Panc1 (cell line): ENCODE results near the gene CCDC68. TPM values are rescaled to one million over a fixed set of nuclear protein-coding genes. Genes with fewer than 3 reads are reported as not detected.

Source experiments
- ATAC-seq: fragments of 200-7000 bp; cut with Tn5 transposase; 2 replicates; pipeline ENCODE4 v1.9.1; 2020; ENCODE audit warnings: mild to moderate bottlenecking, moderate library complexity
- BruUV-seq: library from RNA; stranded (reverse); fragments of 400-500 nt; replicated peaks from 2 replicates; lab custom pipeline; 2021; lab: Mats Ljungman, UMichigan
- CTCF ChIA-PET: fragments of 300-600 bp; sonication (Branson Sonifier 250); formaldehyde crosslinking; loops from one replicate; lab custom pipeline; 2022; ENCODE audit warnings: antibody characterized with exemption; lab: Charles Lee
- POLR2A ChIA-PET: fragments of 300-600 bp; sonication (Branson Sonifier 250); formaldehyde crosslinking; loops from one replicate; lab custom pipeline; 2022; ENCODE audit warnings: antibody characterized with exemption; lab: Charles Lee
- DNase-seq: peaks from one replicate; pipeline ENCODE4 v3.0.0-alpha.2; 2010; ENCODE audit warnings: low read depth, low spot score
- H3K27ac ChIP-seq: 2 replicates; pipeline ENCODE4 v1.5.1; 2011; ENCODE audit warnings: mild to moderate bottlenecking, low read length, inconsistent platforms
- H3K27me3 ChIP-seq: fragments of 200-500 bp; sonication (Bioruptor generic); 2 replicates; pipeline ENCODE4 v1.6.0; 2014; ENCODE audit warnings: low read length, inconsistent platforms; ENCODE audit not compliant: control insufficient read depth, insufficient read depth
- H3K36me3 ChIP-seq: fragments of 200-500 bp; sonication (Bioruptor generic); 2 replicates; pipeline ENCODE4 v1.5.1; 2014; ENCODE audit warnings: inconsistent platforms, mild to moderate bottlenecking, low read length, moderate library complexity; ENCODE audit not compliant: control insufficient read depth, insufficient read depth
- H3K4me1 ChIP-seq: 2 replicates; pipeline ENCODE4 v1.5.1; 2011; ENCODE audit warnings: inconsistent platforms, mild to moderate bottlenecking, low read length, moderate library complexity; ENCODE audit not compliant: control insufficient read depth, insufficient read depth
- H3K4me3 ChIP-seq, 2 experiments: 2 replicates each; pipeline ENCODE4 v1.5.1; 2011 to 2012; ENCODE audit warnings: low read depth in 2 of 2, low read length in 2 of 2, mild to moderate bottlenecking in 2 of 2, inconsistent platforms in 1 of 2, moderate library complexity in 1 of 2
- H3K9me3 ChIP-seq: fragments of 200-500 bp; sonication (Bioruptor generic); 2 replicates; pipeline ENCODE4 v1.5.1; 2014; ENCODE audit warnings: low read depth, mild to moderate bottlenecking, inconsistent platforms, low read length, moderate library complexity; ENCODE audit not compliant: control insufficient read depth, insufficient read depth
- POLR2AphosphoS5 ChIP-seq: IDR thresholded peaks from 2 replicates; pipeline ENCODE4 v1.6.1; 2012; ENCODE audit warnings: mild to moderate bottlenecking, low read depth, low read length, moderate library complexity
- SIN3A ChIP-seq: IDR thresholded peaks from 2 replicates; pipeline ENCODE4 v1.6.1; 2012; ENCODE audit warnings: low read depth, mild to moderate bottlenecking, low read length, moderate library complexity, borderline replicate concordance; ENCODE audit not compliant: insufficient read depth
- TCF7L2 ChIP-seq: IDR thresholded peaks from 2 replicates; pipeline ENCODE4 v1.6.1; 2011; ENCODE audit warnings: mild to moderate bottlenecking, low read depth, low read length, inconsistent platforms
- in situ Hi-C: cut with HindIII; loops from 2 replicates; pipeline ENCODE4 v1.10.0; 2016; ENCODE audit warnings: low sequenced_read_pairs, low pct_unique_long_range_greater_than_20kb
- intact Hi-C: fragments of 100-400 bp; cut with micrococcal nuclease; formaldehyde crosslinking; loops from one replicate; pipeline ENCODE4 v1.10.0; 2022; ENCODE audit not compliant: unreplicated experiment
- total RNA-seq: library from RNA; stranded (reverse); gene quantifications from one replicate; pipeline ENCODE4 v1.2.1, GENCODE V29; 2021; ENCODE audit not compliant: unreplicated experiment
- TF ChIP-seq, protein P1 (sequence below), 2 experiments: IDR thresholded peaks; 2 replicates each; pipeline ENCODE4 v1.6.1; 2011 to 2012; ENCODE audit warnings: low read depth in 2 of 2, control low read depth in 1 of 2, low read length in 1 of 2, mild to moderate bottlenecking in 1 of 2, moderate library complexity in 1 of 2; ENCODE audit not compliant: insufficient read depth in 1 of 2
- TF ChIP-seq, protein P2 (sequence below): fragments of 450-650 bp; IDR thresholded peaks from 2 replicates; pipeline ENCODE4 v1.5.1; 2017; ENCODE audit warnings: mild to moderate bottlenecking

Gene CCDC68
- total RNA-seq, 1 experiment from 2014 or later: 0.41 TPM

DNA sequence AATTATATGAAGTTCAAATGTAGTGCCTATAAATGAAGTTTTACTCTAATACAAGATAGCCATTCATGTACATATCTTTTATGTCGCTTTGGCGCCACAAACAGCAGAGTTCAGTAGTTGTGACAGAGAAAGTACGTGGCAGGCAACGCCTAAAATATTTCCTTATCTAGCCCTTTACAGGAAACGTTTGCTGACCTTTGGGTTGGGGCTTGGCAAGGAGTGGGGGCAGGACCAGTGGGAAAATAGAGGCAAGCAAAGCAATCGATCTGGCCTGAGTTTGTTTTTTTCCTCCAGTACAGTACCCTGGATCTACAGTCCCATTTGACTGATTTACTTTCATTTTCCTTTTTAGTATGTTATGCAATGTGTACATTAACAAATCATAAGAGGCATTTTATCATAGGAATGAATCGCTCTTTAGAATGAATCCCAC lies 13.1 kb downstream of the CCDC68 start:
- in situ Hi-C loops (no loop called here), intact Hi-C loops (no loop called here)
- ATAC-seq: peak; percentile 74
- ChIA-PET CTCF (no interaction called here), POLR2A (no interaction called here)
- no peak for DNase-seq
- no peaks in the 10 kb centered on the region for H3K27me3 ChIP-seq
- no TSS peak for BruUV-seq
- H3K4me3 ChIP-seq: peak overlapping the region; percentile 37 to 56
- H3K9me3 ChIP-seq: no peaks in the 10 kb centered on the region
- H3K36me3 ChIP-seq: no peaks in the 10 kb centered on the region
- peak overlapping the region; percentile 70 for H3K27ac ChIP-seq
- H3K4me1 ChIP-seq: no peaks in the 10 kb centered on the region; the same call in none of the 2 replicates
- TF ChIP-seq, protein P1, sequence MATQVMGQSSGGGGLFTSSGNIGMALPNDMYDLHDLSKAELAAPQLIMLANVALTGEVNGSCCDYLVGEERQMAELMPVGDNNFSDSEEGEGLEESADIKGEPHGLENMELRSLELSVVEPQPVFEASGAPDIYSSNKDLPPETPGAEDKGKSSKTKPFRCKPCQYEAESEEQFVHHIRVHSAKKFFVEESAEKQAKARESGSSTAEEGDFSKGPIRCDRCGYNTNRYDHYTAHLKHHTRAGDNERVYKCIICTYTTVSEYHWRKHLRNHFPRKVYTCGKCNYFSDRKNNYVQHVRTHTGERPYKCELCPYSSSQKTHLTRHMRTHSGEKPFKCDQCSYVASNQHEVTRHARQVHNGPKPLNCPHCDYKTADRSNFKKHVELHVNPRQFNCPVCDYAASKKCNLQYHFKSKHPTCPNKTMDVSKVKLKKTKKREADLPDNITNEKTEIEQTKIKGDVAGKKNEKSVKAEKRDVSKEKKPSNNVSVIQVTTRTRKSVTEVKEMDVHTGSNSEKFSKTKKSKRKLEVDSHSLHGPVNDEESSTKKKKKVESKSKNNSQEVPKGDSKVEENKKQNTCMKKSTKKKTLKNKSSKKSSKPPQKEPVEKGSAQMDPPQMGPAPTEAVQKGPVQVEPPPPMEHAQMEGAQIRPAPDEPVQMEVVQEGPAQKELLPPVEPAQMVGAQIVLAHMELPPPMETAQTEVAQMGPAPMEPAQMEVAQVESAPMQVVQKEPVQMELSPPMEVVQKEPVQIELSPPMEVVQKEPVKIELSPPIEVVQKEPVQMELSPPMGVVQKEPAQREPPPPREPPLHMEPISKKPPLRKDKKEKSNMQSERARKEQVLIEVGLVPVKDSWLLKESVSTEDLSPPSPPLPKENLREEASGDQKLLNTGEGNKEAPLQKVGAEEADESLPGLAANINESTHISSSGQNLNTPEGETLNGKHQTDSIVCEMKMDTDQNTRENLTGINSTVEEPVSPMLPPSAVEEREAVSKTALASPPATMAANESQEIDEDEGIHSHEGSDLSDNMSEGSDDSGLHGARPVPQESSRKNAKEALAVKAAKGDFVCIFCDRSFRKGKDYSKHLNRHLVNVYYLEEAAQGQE (IDR thresholded peaks at IDR 0.05; ENCODE audit: insufficient read depth in 1 of 2, low read depth in 2 of 2, low read length in 1 of 2): no peak
- TF ChIP-seq, protein P2, sequence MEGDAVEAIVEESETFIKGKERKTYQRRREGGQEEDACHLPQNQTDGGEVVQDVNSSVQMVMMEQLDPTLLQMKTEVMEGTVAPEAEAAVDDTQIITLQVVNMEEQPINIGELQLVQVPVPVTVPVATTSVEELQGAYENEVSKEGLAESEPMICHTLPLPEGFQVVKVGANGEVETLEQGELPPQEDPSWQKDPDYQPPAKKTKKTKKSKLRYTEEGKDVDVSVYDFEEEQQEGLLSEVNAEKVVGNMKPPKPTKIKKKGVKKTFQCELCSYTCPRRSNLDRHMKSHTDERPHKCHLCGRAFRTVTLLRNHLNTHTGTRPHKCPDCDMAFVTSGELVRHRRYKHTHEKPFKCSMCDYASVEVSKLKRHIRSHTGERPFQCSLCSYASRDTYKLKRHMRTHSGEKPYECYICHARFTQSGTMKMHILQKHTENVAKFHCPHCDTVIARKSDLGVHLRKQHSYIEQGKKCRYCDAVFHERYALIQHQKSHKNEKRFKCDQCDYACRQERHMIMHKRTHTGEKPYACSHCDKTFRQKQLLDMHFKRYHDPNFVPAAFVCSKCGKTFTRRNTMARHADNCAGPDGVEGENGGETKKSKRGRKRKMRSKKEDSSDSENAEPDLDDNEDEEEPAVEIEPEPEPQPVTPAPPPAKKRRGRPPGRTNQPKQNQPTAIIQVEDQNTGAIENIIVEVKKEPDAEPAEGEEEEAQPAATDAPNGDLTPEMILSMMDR: no peak
- TF ChIP-seq POLR2AphosphoS5 (no peak), SIN3A (no peak), TCF7L2 (no peak)

DNA sequence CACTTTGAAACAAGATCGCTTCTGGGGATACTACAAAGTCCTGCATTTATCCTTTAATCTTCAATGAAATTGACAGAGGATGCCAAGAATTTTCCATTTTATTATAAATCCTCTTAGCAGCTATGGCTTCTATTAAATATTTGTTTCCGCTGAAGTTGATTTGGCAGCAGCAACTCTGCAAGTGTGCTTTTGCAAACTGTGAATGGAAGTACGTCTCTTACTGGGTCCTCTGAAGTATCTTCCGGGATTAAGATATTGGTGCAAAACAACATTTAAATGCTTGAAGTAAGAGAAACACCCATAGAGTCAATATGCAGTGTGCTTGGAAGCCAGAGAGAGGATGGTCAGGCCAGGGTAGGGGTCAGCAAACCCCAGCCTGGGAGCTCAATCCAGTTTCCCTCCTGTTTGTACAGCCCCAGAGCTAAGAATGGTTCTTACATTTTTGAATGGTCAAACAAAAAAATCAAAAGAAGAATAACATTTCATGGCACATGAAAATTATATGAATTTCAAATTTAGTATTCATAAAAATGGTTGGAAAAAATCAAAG lies 13.6 kb downstream of the CCDC68 start:
- intact Hi-C loops (no loop called here), in situ Hi-C loops (no loop called here)
- TF ChIP-seq SIN3A: no peak
- peak overlapping the region; percentile 37 to 56; a peak in 3 of 4 replicates for H3K4me3 ChIP-seq
- no TSS peak for BruUV-seq
- H3K9me3 ChIP-seq: no peaks in the 10 kb centered on the region
- ChIA-PET CTCF (no interaction called here), POLR2A (no interaction called here)
- H3K27ac ChIP-seq: no peak overlapping the region; the same call in 1 of the 2 replicates
- H3K4me1 ChIP-seq: no peaks in the 10 kb centered on the region; the same call in none of the 2 replicates
- H3K27me3 ChIP-seq: no peaks in the 10 kb centered on the region
- ATAC-seq (no peak), DNase-seq (no peak)
- no peaks in the 10 kb centered on the region for H3K36me3 ChIP-seq

DNA sequence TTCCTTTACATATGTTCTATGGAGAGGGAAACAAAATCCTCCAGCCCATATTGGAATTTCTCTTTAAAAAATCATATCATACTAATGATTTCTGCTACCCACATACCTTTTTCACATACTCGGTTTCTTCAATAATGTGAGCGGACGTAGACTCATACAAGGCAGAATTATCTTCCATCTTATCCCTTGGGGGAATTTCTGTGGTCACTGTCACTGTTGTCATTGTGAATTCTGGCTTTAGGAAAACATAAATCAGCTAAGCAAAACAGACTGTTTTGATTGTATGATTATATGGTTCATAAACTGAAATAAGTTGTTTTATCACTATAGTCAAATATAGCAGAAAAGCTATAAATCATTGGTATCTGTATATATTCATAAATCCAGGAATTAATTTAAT lies 16.7 kb downstream of the CCDC68 start:
- in situ Hi-C loops: no loop called here
- CTCF ChIA-PET: no interaction called here
- intact Hi-C loops: no loop called here
- H3K27me3 ChIP-seq: no peaks in the 10 kb centered on the region
- H3K4me1 ChIP-seq: no peaks in the 10 kb centered on the region; the same call in none of the 2 replicates
- no TSS peak for BruUV-seq
- POLR2A ChIA-PET: no interaction called here
- H3K27ac ChIP-seq: no peak overlapping the region
- H3K36me3 ChIP-seq: no peaks in the 10 kb centered on the region
- DNase-seq (no peak), ATAC-seq (no peak)
- no peak overlapping the region for H3K4me3 ChIP-seq
- TF ChIP-seq POLR2AphosphoS5 (no peak), SIN3A (no peak)
- TF ChIP-seq, protein P2: no peak
- TF ChIP-seq, protein P1 (IDR thresholded peaks at IDR 0.05; ENCODE audit: insufficient read depth in 1 of 2, low read depth in 2 of 2, low read length in 1 of 2): no peak
- H3K9me3 ChIP-seq: no peaks in the 10 kb centered on the region
